HFFc6 (cell line): Measurements from ENCODE around the gene DOC2A. TPM values are rescaled to one million over a fixed set of nuclear protein-coding genes. Genes with fewer than 3 reads are reported as not detected.

Experiments used
- DNase-seq: peaks from one replicate; pipeline ENCODE4 v3.0.0-alpha.2; 2018
- H3K27ac Mint-ChIP-seq: 2 replicates; pipeline ENCODE4 v1.8.0; 2020; ENCODE audit warnings: mild to moderate bottlenecking, mixed read lengths
- H3K27me3 Mint-ChIP-seq: 2 replicates; pipeline ENCODE4 v1.8.0; 2021; ENCODE audit warnings: mild to moderate bottlenecking, moderate library complexity, mixed read lengths; ENCODE audit not compliant: insufficient read depth
- H3K36me3 Mint-ChIP-seq: 2 replicates; pipeline ENCODE4 v1.8.0; 2021; ENCODE audit warnings: low read depth, mixed read lengths
- H3K4me1 Mint-ChIP-seq: 2 replicates; pipeline ENCODE4 v1.8.0; 2020; ENCODE audit warnings: low read depth, mixed read lengths
- H3K4me3 Mint-ChIP-seq: 2 replicates; pipeline ENCODE4 v1.8.0; 2020; ENCODE audit warnings: mild to moderate bottlenecking, moderate library complexity, mixed read lengths
- H3K9me3 Mint-ChIP-seq: 2 replicates; pipeline ENCODE4 v1.8.0; 2020; ENCODE audit warnings: mild to moderate bottlenecking, mixed read lengths
- CTCF ChIP-seq: fragments of 200-600 bp; sonication (generic); IDR thresholded peaks from 2 replicates; pipeline ENCODE4 v1.5.0; 2021; ENCODE audit warnings: antibody characterized with exemption, mild to moderate bottlenecking
- total RNA-seq, 6 experiments: library from RNA; stranded (reverse); fragmentation: NEBNext Ultra II Directional; extraction: Animal tissue kit (Norgen Biotek cat#: 25700); gene quantifications; 2 replicates in 1 of 6; 3 replicates in 5 of 6; pipeline ENCODE4 v1.2.3, GENCODE V29; 2021

DOC2A gene
- total RNA-seq, 6 experiments from 2014 or later, result 0.19 to 0.30 TPM; not detected in 4

- DNase-seq, result no peak
- peak overlapping the region; percentile 95 for H3K4me3 Mint-ChIP-seq
- H3K27me3 Mint-ChIP-seq, result peaks cover 5% of the 10 kb centered on the region
- H3K9me3 Mint-ChIP-seq, result no peaks in the 10 kb centered on the region
- peaks cover 29% of the 10 kb centered on the region for H3K4me1 Mint-ChIP-seq
- H3K27ac Mint-ChIP-seq, result peak overlapping the region; percentile 98
- no peak for TF ChIP-seq CTCF
- H3K36me3 Mint-ChIP-seq, result peaks cover 33% of the 10 kb centered on the region
Measured at GRCh38 chr16:29993903-29994599, 16.8 kb downstream of the DOC2A start.

GRCh38 chr16:29993191-29993902 is 17.5 kb downstream of the DOC2A start:
- no peak for TF ChIP-seq CTCF
- Mint-ChIP-seq H3K36me3 (peaks cover 31% of the 10 kb centered on the region), H3K4me3 (0 out of 2 replicates have a peak overlapping the region, but pooled peaks have one; percentile 95), H3K9me3 (no peaks in the 10 kb centered on the region), H3K27ac (peak overlapping the region; percentile 98), H3K27me3 (peaks cover 5% of the 10 kb centered on the region), H3K4me1 (peaks cover 29% of the 10 kb centered on the region)
- DNase-seq, result no peak

- H3K4me3 Mint-ChIP-seq, result no peak overlapping the region
- H3K27me3 Mint-ChIP-seq, result peaks cover 5% of the 10 kb centered on the region
- H3K36me3 Mint-ChIP-seq, result peaks cover 29% of the 10 kb centered on the region
- no peaks in the 10 kb centered on the region for H3K9me3 Mint-ChIP-seq
- peak overlapping the region; percentile 62; the same call in 1 of the 2 replicates for H3K27ac Mint-ChIP-seq
- TF ChIP-seq CTCF, result no peak
- peak; percentile 40 for DNase-seq
- peaks cover 29% of the 10 kb centered on the region for H3K4me1 Mint-ChIP-seq
Measured at GRCh38 chr16:29992344-29992967, 18.4 kb downstream of the DOC2A start.

- no peaks in the 10 kb centered on the region for H3K9me3 Mint-ChIP-seq
- peaks cover 24% of the 10 kb centered on the region for H3K36me3 Mint-ChIP-seq
- no peak overlapping the region for H3K27ac Mint-ChIP-seq
- peaks cover 5% of the 10 kb centered on the region for H3K27me3 Mint-ChIP-seq
- H3K4me1 Mint-ChIP-seq, result peaks cover 22% of the 10 kb centered on the region
- no peak for TF ChIP-seq CTCF
- no peak overlapping the region for H3K4me3 Mint-ChIP-seq
- no peak for DNase-seq
Measured at GRCh38 chr16:29991571-29991904, 19.3 kb downstream of the DOC2A start.

GRCh38 chr16:29990883-29991570 is 19.8 kb downstream of the DOC2A start:
- Mint-ChIP-seq H3K4me3 (no peak overlapping the region), H3K36me3 (peaks cover 20% of the 10 kb centered on the region), H3K27me3 (peaks cover 5% of the 10 kb centered on the region), H3K9me3 (no peaks in the 10 kb centered on the region), H3K4me1 (peaks cover 22% of the 10 kb centered on the region), H3K27ac (no peak overlapping the region)
- DNase-seq, result no peak
- no peak for TF ChIP-seq CTCF
